Activated naive CD4-positive, alpha-beta T cell treated with anti-CD3 and anti-CD28 coated beads, Interleukin-2, amount 10 ng/mL, durations not matched to agents 7 days and 5 days (primary cell): ENCODE results near the gene VAPB.
A peak's percentile ranks its signal among the peaks of the same experiment; 100 is the strongest.

Experiments used
- CTCF ChIA-PET: fragments of 350-600 bp; sonication (Branson Sonifier 250); formaldehyde crosslinking; loops from one replicate; lab custom pipeline; 2021; ENCODE audit warnings: antibody characterized with exemption; lab: Charles Lee
- DNase-seq: peaks from one replicate; pipeline ENCODE4 v3.0.0-alpha.2; 2020
- H3K27ac Mint-ChIP-seq: one replicate; pipeline ENCODE4 v1.8.0; 2021; ENCODE audit warnings: mild to moderate bottlenecking, moderate library complexity, mixed read lengths
- H3K27me3 Mint-ChIP-seq: one replicate; pipeline ENCODE4 v1.8.0; 2021; ENCODE audit warnings: mild to moderate bottlenecking, mixed read lengths
- H3K36me3 Mint-ChIP-seq: one replicate; pipeline ENCODE4 v1.8.0; 2021; ENCODE audit warnings: mixed read lengths
- H3K4me1 Mint-ChIP-seq: one replicate; pipeline ENCODE4 v1.8.0; 2021; ENCODE audit warnings: mixed read lengths
- H3K4me3 Mint-ChIP-seq: one replicate; pipeline ENCODE4 v1.8.0; 2021; ENCODE audit warnings: mild to moderate bottlenecking, moderate library complexity, mixed read lengths
- H3K9me3 Mint-ChIP-seq: one replicate; pipeline ENCODE4 v1.8.0; 2021; ENCODE audit warnings: mixed read lengths

VAPB gene, protein sequence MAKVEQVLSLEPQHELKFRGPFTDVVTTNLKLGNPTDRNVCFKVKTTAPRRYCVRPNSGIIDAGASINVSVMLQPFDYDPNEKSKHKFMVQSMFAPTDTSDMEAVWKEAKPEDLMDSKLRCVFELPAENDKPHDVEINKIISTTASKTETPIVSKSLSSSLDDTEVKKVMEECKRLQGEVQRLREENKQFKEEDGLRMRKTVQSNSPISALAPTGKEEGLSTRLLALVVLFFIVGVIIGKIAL

DNA sequence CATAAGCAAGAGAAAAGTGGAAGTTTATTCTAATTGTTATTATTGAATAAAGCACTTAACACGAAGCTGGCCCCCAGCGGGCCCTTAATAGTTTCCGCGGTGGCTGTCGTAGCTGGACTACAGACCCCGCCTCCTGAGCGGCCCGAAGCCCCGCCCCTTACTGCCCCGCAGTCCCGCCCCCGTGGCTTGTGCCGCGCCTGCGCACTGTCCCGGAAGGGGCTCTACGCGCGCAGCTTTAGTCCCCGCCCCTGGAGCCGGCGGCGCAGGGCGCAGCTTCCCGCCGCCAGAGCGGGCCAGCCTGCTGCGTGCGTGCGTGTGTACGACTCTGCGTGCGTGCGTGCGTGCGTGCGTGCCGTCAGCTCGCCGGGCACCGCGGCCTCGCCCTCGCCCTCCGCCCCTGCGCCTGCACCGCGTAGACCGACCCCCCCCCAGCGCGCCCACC is at the start of gene VAPB:
VAPB (plus strand) TSS at position 348 of the 442 bp plus-strand sequence. CDS start 231 bp downstream, outside the sequence.
- CTCF ChIA-PET = no interaction called here
- peak within 1 kb of the TSS; percentile 87 for H3K4me3 Mint-ChIP-seq
- H3K27ac Mint-ChIP-seq = peak within 1 kb of the TSS; percentile 92
- H3K27me3 Mint-ChIP-seq = peaks cover 19% of the 10 kb centered on the region
- H3K36me3 Mint-ChIP-seq = peaks cover 32% of the 10 kb centered on the region
- peaks cover 41% of the 10 kb centered on the region for H3K4me1 Mint-ChIP-seq
- no peaks in the 10 kb centered on the region for H3K9me3 Mint-ChIP-seq
- DNase-seq = peak; percentile 95

DNA sequence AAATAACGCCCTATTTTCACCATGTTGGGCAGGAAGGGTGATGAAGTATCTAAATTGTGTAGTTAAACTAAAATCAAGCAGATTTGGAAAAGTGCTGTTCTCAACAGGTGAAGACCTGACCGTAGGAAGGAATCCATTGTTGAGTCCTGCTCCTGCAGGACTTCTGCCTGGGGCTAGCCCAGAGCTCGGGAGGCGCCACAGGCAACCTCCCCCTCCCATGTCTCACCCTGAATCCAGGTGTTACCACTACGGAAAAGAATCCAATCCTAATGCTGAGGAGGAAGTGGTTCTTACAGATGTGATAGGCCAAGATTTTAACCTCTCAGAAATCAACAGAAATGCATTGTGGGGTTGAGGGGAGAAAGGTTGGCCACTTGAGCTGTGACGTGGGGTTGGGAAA is 49.3 kb upstream of the VAPB start:
- Mint-ChIP-seq H3K9me3 (peaks cover 2% of the 10 kb centered on the region), H3K27me3 (no peaks in the 10 kb centered on the region), H3K27ac (no peak overlapping the region), H3K4me3 (no peak overlapping the region), H3K36me3 (peaks cover 20% of the 10 kb centered on the region), H3K4me1 (peaks cover 9% of the 10 kb centered on the region)
- CTCF ChIA-PET = no interaction called here
- DNase-seq = no peak

DNA sequence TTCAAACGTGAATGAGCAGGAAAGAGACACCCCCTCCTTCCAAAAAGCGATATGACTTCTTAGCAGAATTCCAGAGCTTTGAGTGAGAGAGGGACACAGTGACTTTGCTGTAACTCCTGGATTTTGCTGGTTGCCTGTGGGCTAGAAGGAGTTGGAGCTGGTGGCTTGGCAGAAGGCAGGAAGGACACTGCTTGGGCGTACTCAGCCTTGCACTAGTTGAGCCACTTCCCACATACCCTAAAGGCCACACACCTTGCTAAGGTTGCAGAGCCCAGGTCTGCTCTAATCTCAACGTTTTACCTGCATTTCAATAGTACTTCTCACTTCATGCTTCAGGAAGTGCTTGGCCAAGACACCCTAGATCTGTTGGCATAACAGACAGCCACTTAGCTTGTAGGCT is 48.9 kb upstream of the VAPB start:
- Mint-ChIP-seq H3K9me3 (peaks cover 2% of the 10 kb centered on the region), H3K27me3 (no peaks in the 10 kb centered on the region), H3K4me3 (no peak overlapping the region), H3K36me3 (peaks cover 20% of the 10 kb centered on the region), H3K4me1 (peaks cover 9% of the 10 kb centered on the region), H3K27ac (no peak overlapping the region)
- no peak for DNase-seq
- CTCF ChIA-PET = no interaction called here

DNA sequence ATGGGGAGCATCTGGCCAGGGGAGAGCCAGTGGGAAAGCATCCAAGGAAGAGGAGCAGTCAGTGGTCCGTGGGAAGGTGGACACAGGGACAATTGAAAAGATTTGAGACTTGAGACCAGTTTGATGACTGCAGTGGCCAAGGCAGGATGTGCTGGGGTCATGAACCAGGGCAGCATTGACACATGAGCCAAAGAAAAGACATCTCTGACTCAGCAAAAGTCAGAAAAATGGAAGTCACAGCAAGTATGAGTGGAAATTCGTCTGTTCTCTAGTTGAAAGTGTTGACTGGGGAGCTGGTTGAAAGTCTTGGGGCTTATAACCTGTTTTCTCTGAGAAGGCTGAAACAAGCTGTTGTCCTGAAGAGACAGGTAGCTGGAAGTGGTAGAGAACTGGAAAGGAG is 48.2 kb upstream of the VAPB start:
- H3K4me1 Mint-ChIP-seq = peaks cover 9% of the 10 kb centered on the region
- CTCF ChIA-PET = no interaction called here
- H3K27ac Mint-ChIP-seq = peak overlapping the region; percentile 34
- no peak overlapping the region for H3K4me3 Mint-ChIP-seq
- no peak for DNase-seq
- peaks cover 2% of the 10 kb centered on the region for H3K9me3 Mint-ChIP-seq
- no peaks in the 10 kb centered on the region for H3K27me3 Mint-ChIP-seq
- H3K36me3 Mint-ChIP-seq = peaks cover 27% of the 10 kb centered on the region

DNA sequence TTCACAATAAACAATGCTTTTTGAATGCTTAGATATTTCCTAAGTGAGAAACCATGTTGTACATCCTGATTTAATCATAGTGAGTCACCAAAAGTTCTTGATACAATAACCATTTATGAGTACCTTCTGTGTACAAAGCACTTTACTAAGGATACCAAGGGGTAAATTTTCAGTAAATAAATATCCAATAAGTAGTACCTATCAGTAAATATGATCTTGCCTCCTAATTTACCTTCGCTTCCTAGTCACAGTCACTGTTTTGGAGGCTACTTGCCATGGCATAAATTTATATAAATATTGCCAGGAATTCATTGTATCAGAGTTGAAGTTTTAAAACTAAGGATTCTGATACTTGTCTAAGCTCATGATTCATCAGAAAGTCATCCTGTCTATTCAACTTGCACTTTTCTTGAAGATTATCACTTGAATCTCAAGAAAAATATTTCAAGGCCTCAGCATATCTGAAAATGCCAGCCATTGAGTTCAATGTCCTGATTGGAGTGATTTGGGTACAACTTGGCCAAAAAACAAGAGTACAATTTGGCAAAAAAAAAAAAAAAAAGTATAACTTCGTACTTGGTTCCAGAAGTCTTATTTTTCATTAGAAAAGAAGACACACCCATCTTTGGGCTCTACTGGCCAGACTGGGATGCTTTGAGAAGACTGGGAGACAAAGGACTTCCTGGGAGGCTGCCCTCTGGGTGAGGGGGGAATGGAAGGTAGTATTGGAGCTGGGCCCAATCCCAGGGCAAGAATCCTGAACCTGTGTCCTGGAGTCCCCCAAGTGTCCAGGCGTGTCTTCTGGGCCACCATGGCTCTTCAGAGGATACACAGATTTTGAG is 46.7 kb upstream of the VAPB start:
- peaks cover 2% of the 10 kb centered on the region for H3K9me3 Mint-ChIP-seq
- H3K4me1 Mint-ChIP-seq = peaks cover 9% of the 10 kb centered on the region
- no peaks in the 10 kb centered on the region for H3K27me3 Mint-ChIP-seq
- H3K27ac Mint-ChIP-seq = no peak overlapping the region
- CTCF ChIA-PET = no interaction called here
- DNase-seq = no peak
- H3K36me3 Mint-ChIP-seq = peaks cover 40% of the 10 kb centered on the region
- H3K4me3 Mint-ChIP-seq = no peak overlapping the region

DNA sequence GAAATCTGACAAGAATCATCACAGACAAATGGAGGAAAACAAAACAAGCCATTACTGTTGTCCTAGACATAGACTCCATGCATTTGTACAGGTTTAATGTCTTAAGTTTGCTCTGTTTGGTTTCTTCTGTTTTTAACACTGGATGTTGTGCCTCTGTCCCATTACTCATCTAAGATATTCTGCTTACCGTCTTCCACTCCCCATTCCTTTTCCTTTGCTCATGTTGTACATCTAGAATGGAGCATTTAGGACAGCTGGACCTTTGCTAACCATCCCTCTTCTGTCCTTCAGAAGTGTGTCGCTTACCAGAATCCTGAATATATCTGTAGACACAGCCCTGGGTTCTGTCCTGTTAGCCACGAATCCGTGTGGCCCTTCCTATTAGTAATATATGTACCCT is 44.3 kb upstream of the VAPB start:
- peaks cover 2% of the 10 kb centered on the region for H3K9me3 Mint-ChIP-seq
- H3K4me3 Mint-ChIP-seq = no peak overlapping the region

DNA sequence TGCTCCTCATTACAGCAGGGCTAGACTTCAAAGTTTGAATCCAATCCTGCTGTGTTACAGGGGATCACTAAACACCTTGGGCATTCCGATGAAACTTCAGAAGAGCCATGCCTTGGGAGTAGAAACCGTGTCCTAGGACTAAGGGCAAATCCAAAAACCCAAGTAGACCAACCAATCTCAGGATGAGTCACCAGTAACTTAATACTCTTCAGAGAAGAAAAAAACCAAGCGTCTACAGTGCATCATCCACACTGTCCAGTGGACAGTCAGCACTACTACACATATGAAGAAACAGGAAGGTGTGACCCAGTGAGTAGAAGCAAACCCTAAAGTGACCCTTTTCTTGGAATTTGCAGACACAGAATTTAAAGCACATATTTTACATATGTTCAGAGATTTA is 39.5 kb upstream of the VAPB start:
- no peaks in the 10 kb centered on the region for H3K9me3 Mint-ChIP-seq
- no peak overlapping the region for H3K27ac Mint-ChIP-seq
- CTCF ChIA-PET = no interaction called here
- no peaks in the 10 kb centered on the region for H3K27me3 Mint-ChIP-seq
- H3K4me3 Mint-ChIP-seq = no peak overlapping the region
- no peak for DNase-seq
- H3K4me1 Mint-ChIP-seq = no peaks in the 10 kb centered on the region
- peaks cover 37% of the 10 kb centered on the region for H3K36me3 Mint-ChIP-seq

More for the DNA sequence above, 44.3 kb upstream of the VAPB start:
- no peak for DNase-seq
- CTCF ChIA-PET = no interaction called here
- H3K36me3 Mint-ChIP-seq = peaks cover 44% of the 10 kb centered on the region
- H3K4me1 Mint-ChIP-seq = peaks cover 9% of the 10 kb centered on the region
- H3K27ac Mint-ChIP-seq = no peak overlapping the region
- no peaks in the 10 kb centered on the region for H3K27me3 Mint-ChIP-seq

DNA sequence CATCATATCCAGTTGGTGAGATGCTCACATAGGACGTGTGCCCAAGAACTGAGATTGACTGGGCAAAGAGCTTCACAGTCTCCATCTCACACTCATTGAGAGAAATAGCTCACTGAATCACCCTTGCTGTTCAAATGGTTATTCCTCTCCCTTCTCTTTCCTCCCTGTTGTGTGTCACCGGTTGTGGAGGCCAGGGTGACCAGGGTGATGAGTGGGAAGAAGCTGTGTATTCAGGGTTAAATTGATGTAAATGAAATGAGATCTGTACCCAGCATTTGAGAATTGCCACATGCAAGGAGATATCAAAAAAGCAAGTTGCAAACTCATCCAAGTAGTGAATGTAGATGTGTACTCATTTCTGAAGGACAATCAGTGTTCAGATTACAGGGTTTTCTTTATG is 36.6 kb upstream of the VAPB start:
- Mint-ChIP-seq H3K4me1 (no peaks in the 10 kb centered on the region), H3K36me3 (peaks cover 19% of the 10 kb centered on the region), H3K4me3 (no peak overlapping the region), H3K9me3 (no peaks in the 10 kb centered on the region), H3K27ac (no peak overlapping the region), H3K27me3 (no peaks in the 10 kb centered on the region)
- CTCF ChIA-PET = no interaction called here
- DNase-seq = no peak

DNA sequence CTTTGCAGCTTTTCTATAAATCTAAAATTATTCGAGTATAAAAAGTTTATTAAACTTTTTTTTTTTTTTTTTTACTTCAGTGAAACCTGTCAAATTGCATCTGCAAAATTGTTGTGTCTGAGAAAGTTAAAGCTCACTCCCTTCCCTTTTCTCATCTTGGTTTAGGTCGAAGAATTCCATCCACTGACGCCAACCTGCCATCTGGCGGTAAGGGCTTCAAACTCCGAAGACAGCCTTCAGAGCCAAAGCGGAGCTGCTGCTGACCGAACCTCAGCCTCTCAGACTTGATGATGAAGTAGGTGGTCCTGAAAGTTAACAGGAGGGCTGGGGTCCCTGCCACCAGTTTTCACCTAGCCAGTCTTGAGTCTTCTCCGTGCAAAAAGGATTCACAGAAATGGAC is 29.6 kb upstream of the VAPB start:
- CTCF ChIA-PET = no interaction called here
- H3K27me3 Mint-ChIP-seq = no peaks in the 10 kb centered on the region
- DNase-seq = no peak
- no peaks in the 10 kb centered on the region for H3K4me1 Mint-ChIP-seq
- no peak overlapping the region for H3K4me3 Mint-ChIP-seq
- no peaks in the 10 kb centered on the region for H3K9me3 Mint-ChIP-seq
- no peak overlapping the region for H3K27ac Mint-ChIP-seq
- H3K36me3 Mint-ChIP-seq = peaks cover 23% of the 10 kb centered on the region

DNA sequence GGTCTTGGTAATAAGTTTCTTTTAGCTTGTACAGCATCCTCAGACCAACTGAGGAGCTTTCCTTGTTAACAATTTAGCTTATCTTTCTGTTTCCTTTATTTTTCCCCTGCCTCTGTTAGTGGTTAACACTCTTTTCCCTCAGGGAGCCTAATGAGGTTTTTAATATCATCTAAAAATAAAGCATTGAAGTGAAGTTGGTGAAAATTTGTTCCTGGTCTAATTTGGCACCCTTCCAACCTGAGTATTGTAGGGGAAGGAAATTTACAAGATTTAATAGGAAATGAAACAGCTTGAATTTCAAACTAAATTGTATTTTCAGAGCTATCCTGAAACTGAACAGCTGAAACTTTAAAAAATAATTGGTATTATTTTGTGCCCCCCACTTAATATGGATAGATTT is 28.1 kb upstream of the VAPB start:
- peaks cover 19% of the 10 kb centered on the region for H3K36me3 Mint-ChIP-seq
- H3K4me1 Mint-ChIP-seq = no peaks in the 10 kb centered on the region
- H3K27ac Mint-ChIP-seq = no peak overlapping the region
- no peak for DNase-seq
- H3K4me3 Mint-ChIP-seq = no peak overlapping the region
- H3K27me3 Mint-ChIP-seq = no peaks in the 10 kb centered on the region
- CTCF ChIA-PET = no interaction called here
- H3K9me3 Mint-ChIP-seq = no peaks in the 10 kb centered on the region

DNA sequence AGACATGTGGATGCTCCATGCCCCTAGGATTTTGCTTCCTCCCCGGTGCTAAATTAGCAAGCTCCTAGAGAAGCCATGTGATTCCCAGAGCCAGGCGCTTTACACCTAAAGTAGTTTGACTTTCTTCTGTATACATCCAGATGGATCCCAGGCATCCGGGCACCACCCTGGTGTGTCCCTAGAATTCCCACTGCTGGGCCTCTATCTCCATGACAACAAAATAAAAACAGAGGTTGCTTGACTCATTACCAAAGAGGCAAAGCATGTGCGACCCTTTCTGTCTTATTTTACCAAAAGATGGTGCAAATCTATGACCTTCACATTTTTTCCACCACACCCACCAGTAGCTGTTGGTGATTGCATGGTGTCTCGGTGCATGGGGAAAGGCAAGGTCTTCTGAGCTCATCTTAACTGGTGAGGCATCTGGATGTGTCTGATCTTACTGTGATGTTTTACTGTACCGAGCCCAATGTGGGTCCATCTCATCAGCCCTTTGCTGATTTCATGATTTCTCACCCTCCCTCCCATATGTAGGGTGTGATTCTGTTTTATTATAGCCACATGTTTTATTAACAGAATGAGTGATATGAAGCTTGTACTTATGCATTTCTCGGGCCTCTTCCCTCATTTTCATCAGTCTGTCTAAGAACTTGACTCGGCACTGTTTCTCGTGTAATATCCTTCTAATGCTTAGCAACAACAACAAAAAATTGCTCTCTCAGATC is 27.4 kb upstream of the VAPB start:
- no peak for DNase-seq
- no peak overlapping the region for H3K27ac Mint-ChIP-seq
- H3K9me3 Mint-ChIP-seq = no peaks in the 10 kb centered on the region
- H3K36me3 Mint-ChIP-seq = peaks cover 19% of the 10 kb centered on the region
- no peak overlapping the region for H3K4me3 Mint-ChIP-seq
- no peaks in the 10 kb centered on the region for H3K27me3 Mint-ChIP-seq
- CTCF ChIA-PET = no interaction called here
- H3K4me1 Mint-ChIP-seq = no peaks in the 10 kb centered on the region

DNA sequence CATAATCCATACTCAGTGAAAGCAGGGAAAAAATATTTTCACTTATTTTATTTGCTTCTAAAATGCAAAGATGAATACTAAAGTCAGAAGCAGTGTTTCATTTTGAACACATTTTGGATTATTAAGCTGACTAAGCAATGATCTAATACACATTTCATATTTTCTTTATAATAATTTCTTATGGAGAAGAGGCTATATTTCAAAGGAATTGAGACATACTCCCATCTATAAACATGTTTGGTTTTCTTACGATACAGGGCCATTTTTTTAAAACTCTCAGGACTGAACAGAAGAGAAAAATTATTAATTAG is 26.9 kb upstream of the VAPB start:
- H3K4me3 Mint-ChIP-seq = no peak overlapping the region
- H3K4me1 Mint-ChIP-seq = no peaks in the 10 kb centered on the region
- no peak overlapping the region for H3K27ac Mint-ChIP-seq
- no peaks in the 10 kb centered on the region for H3K9me3 Mint-ChIP-seq
- CTCF ChIA-PET = no interaction called here
- peaks cover 19% of the 10 kb centered on the region for H3K36me3 Mint-ChIP-seq
- DNase-seq = no peak
- H3K27me3 Mint-ChIP-seq = no peaks in the 10 kb centered on the region

DNA sequence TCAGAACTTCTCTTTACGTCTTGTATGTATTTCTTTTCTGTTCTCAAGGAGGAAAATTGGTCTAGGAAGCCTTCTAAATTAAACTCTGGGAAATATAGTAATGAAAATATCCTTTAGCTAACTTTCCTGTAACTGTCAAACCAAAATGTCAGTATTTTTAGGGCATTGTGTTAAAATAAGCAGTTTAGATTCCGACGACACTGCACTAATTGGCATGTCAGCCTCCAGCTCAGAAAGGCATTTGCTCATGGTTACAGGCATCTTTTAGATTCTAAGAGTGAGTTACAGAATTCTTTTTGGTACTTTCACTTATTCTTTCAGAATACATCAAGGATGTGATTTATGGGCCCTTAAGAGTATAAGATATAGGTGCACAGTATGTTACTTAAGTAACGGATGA is 26.1 kb upstream of the VAPB start:
- DNase-seq = no peak
- Mint-ChIP-seq H3K9me3 (no peaks in the 10 kb centered on the region), H3K4me1 (no peaks in the 10 kb centered on the region), H3K27ac (no peak overlapping the region), H3K36me3 (peaks cover 17% of the 10 kb centered on the region), H3K27me3 (no peaks in the 10 kb centered on the region), H3K4me3 (no peak overlapping the region)
- CTCF ChIA-PET = no interaction called here

DNA sequence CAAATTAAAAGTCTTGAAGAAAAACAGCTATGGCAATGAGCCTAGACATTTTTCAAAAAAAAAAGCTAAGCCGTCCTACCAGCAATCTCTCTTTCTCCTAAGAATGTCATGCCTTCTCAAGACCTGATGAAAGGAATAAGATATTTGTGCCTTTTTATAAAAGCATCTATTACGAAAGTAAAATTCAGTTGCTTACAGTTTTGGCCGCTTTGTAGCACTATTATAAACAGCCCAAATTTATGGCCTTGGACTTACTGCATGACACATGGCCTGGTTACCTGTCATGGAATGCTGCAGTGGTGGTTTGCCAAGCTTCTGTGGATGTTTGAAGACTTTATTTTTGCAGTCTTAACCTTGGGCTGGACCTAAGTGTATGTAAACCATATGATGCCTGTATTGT is 22.2 kb upstream of the VAPB start:
- CTCF ChIA-PET = no interaction called here
- H3K4me3 Mint-ChIP-seq = no peak overlapping the region
- no peak for DNase-seq
- no peaks in the 10 kb centered on the region for H3K4me1 Mint-ChIP-seq
- H3K36me3 Mint-ChIP-seq = peaks cover 4% of the 10 kb centered on the region
- H3K9me3 Mint-ChIP-seq = no peaks in the 10 kb centered on the region
- H3K27me3 Mint-ChIP-seq = no peaks in the 10 kb centered on the region
- H3K27ac Mint-ChIP-seq = no peak overlapping the region

DNA sequence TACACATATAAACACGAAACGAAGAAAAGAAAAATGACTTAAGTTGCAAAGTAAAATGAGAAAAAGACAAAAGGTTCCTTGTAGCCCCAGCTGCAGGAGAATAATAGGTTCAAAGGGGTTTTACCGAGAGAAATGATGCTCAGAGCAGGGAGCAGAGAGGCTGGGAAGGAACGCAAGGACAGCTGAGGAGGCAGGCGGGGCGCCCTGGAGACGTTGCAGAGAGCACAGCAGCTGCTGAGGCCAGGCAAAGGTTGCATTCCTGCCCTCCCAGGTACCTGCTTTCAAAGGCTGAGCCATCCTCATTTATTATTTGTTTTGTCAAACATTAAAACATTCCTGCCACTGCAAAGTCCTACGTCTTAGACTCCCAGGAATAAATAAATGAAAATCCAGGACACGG is 16.2 kb upstream of the VAPB start:
- no peak for DNase-seq
- Mint-ChIP-seq H3K4me3 (no peak overlapping the region), H3K27ac (no peak overlapping the region), H3K36me3 (no peaks in the 10 kb centered on the region), H3K27me3 (peaks cover 20% of the 10 kb centered on the region), H3K9me3 (no peaks in the 10 kb centered on the region), H3K4me1 (no peaks in the 10 kb centered on the region)
- CTCF ChIA-PET = no interaction called here
